Measurements from ENCODE around the gene NFATC2IP.
"Not testable (repeated sequence)": the region's sequence is repeated elsewhere in the genome, so short reads cannot be mapped to it uniquely, and the experiment has no call there.

The NFATC2IP gene

GRCh38 chr16:28917095-28917494 lies 33.6 kb upstream of the NFATC2IP start:
- peaks cover 5% of the 10 kb centered on the region for H3K4me1 Mint-ChIP-seq (ENCODE audit: low read depth)
- H3K4me3 Mint-ChIP-seq = no peak overlapping the region
- H3K27ac Mint-ChIP-seq = no peak overlapping the region
- intact Hi-C loops (cut with micrococcal nuclease) = no loop called here
- no peaks in the 10 kb centered on the region for H3K9me3 Mint-ChIP-seq
- peaks cover 91% of the 10 kb centered on the region for H3K36me3 Mint-ChIP-seq (ENCODE audit: low read depth)
- H3K27me3 Mint-ChIP-seq = no peaks in the 10 kb centered on the region

GRCh38 chr16:28918698-28919097 lies 32.0 kb upstream of the NFATC2IP start:
- peaks cover 77% of the 10 kb centered on the region for H3K36me3 Mint-ChIP-seq (ENCODE audit: low read depth)
- no peak overlapping the region for H3K27ac Mint-ChIP-seq
- peaks cover 15% of the 10 kb centered on the region for H3K4me1 Mint-ChIP-seq (ENCODE audit: low read depth)
- no peaks in the 10 kb centered on the region for H3K9me3 Mint-ChIP-seq
- no peaks in the 10 kb centered on the region for H3K27me3 Mint-ChIP-seq
- intact Hi-C loops (cut with micrococcal nuclease) = no loop called here
- no peak overlapping the region for H3K4me3 Mint-ChIP-seq

GRCh38 chr16:28923231-28923587 lies 27.5 kb upstream of the NFATC2IP start:
- intact Hi-C loops (cut with micrococcal nuclease) = loop anchor here (10.0 kb wide), 1 partner anchor 58 kb away; the partner anchor contains the start of gene SH2B1
- peak overlapping the region; percentile 96 for H3K27ac Mint-ChIP-seq
- no peaks in the 10 kb centered on the region for H3K9me3 Mint-ChIP-seq
- H3K27me3 Mint-ChIP-seq = no peaks in the 10 kb centered on the region
- H3K4me1 Mint-ChIP-seq (ENCODE audit: low read depth) = peaks cover 34% of the 10 kb centered on the region
- H3K36me3 Mint-ChIP-seq (ENCODE audit: low read depth) = peaks cover 51% of the 10 kb centered on the region
- peak overlapping the region; percentile 61 for H3K4me3 Mint-ChIP-seq

- Mint-ChIP-seq H3K4me1 (ENCODE audit: low read depth) (peaks cover 34% of the 10 kb centered on the region), H3K27me3 (no peaks in the 10 kb centered on the region), H3K4me3 (peak overlapping the region; percentile 89), H3K9me3 (no peaks in the 10 kb centered on the region), H3K27ac (peak overlapping the region; percentile 96), H3K36me3 (ENCODE audit: low read depth) (peaks cover 44% of the 10 kb centered on the region)
- intact Hi-C loops (cut with micrococcal nuclease) = loop anchor here (1.0 to 10.0 kb wide), 2 partner anchors 26 to 59 kb away; partner anchors contain the start of genes NFATC2IP and SH2B1
These were observed 26.9 kb upstream of the NFATC2IP start for GRCh38 chr16:28923652-28924398.

- peak overlapping the region; percentile 96 for H3K27ac Mint-ChIP-seq
- H3K9me3 Mint-ChIP-seq = no peaks in the 10 kb centered on the region
- no peaks in the 10 kb centered on the region for H3K27me3 Mint-ChIP-seq
- peaks cover 34% of the 10 kb centered on the region for H3K4me1 Mint-ChIP-seq (ENCODE audit: low read depth)
- H3K4me3 Mint-ChIP-seq = peak overlapping the region; percentile 89
- intact Hi-C loops (cut with micrococcal nuclease) = loop anchor here (1.0 to 10.0 kb wide), 2 partner anchors 26 to 60 kb away; partner anchors contain the start of genes NFATC2IP and SH2B1
- peaks cover 39% of the 10 kb centered on the region for H3K36me3 Mint-ChIP-seq (ENCODE audit: low read depth)
These were observed 26.4 kb upstream of the NFATC2IP start for GRCh38 chr16:28924399-28924761.

- H3K4me1 Mint-ChIP-seq (ENCODE audit: low read depth) = peaks cover 34% of the 10 kb centered on the region
- peaks cover 34% of the 10 kb centered on the region for H3K36me3 Mint-ChIP-seq (ENCODE audit: low read depth)
These were observed 25.9 kb upstream of the NFATC2IP start, which contains the start of gene RABEP2 for GRCh38 chr16:28924762-28925385. Gene RABEP2 (minus strand): TSS chr16:28925238. CDS start chr16:28925163, 75 bp downstream.

GRCh38 chr16:28925386-28926228 lies 25.1 kb upstream of the NFATC2IP start:
- Mint-ChIP-seq H3K36me3 (ENCODE audit: low read depth) (peaks cover 31% of the 10 kb centered on the region), H3K4me3 (peak overlapping the region; percentile 89), H3K27me3 (no peaks in the 10 kb centered on the region), H3K4me1 (ENCODE audit: low read depth) (peaks cover 39% of the 10 kb centered on the region), H3K9me3 (no peaks in the 10 kb centered on the region), H3K27ac (peak overlapping the region; percentile 96)
- intact Hi-C loops (cut with micrococcal nuclease) = loop anchor here (10.0 kb wide), 1 partner anchor 61 kb away; the partner anchor contains the start of gene SH2B1

More at GRCh38 chr16:28924762-28925385, 25.9 kb upstream of the NFATC2IP start, which contains the start of gene RABEP2:
- H3K4me3 Mint-ChIP-seq = peak within 1 kb of the TSS; percentile 89
- intact Hi-C loops (cut with micrococcal nuclease) = loop anchor here (1.0 to 10.0 kb wide), 2 partner anchors 25 to 60 kb away; partner anchors contain the start of genes NFATC2IP and SH2B1
- H3K27me3 Mint-ChIP-seq = no peaks in the 10 kb centered on the region
- no peaks in the 10 kb centered on the region for H3K9me3 Mint-ChIP-seq
- H3K27ac Mint-ChIP-seq = peak within 1 kb of the TSS; percentile 96

- Mint-ChIP-seq H3K4me1 (ENCODE audit: low read depth) (peaks cover 40% of the 10 kb centered on the region), H3K4me3 (peak overlapping the region; percentile 89), H3K27ac (peak overlapping the region; percentile 96), H3K36me3 (ENCODE audit: low read depth) (peaks cover 24% of the 10 kb centered on the region)
- not testable (repeated sequence) for H3K27me3 Mint-ChIP-seq, H3K9me3 Mint-ChIP-seq
- intact Hi-C loops (cut with micrococcal nuclease) = loop anchor here (10.0 kb wide), 1 partner anchor 61 kb away; the partner anchor contains the start of gene SH2B1
These were observed 24.5 kb upstream of the NFATC2IP start for GRCh38 chr16:28926284-28926683.

- intact Hi-C loops (cut with micrococcal nuclease) = loop anchor here (10.0 kb wide), 1 partner anchor 63 kb away; the partner anchor contains the start of gene SH2B1
- no peak overlapping the region for H3K27ac Mint-ChIP-seq
- H3K27me3 Mint-ChIP-seq = no peaks in the 10 kb centered on the region
- peaks cover 37% of the 10 kb centered on the region for H3K4me1 Mint-ChIP-seq (ENCODE audit: low read depth)
- peaks cover 13% of the 10 kb centered on the region for H3K36me3 Mint-ChIP-seq (ENCODE audit: low read depth)
- no peak overlapping the region for H3K4me3 Mint-ChIP-seq
- no peaks in the 10 kb centered on the region for H3K9me3 Mint-ChIP-seq
These were observed 22.9 kb upstream of the NFATC2IP start for GRCh38 chr16:28927815-28928214.

- Mint-ChIP-seq H3K27me3 (no peaks in the 10 kb centered on the region), H3K27ac (peak overlapping the region; percentile 71), H3K4me3 (no peak overlapping the region), H3K36me3 (ENCODE audit: low read depth) (peaks cover 9% of the 10 kb centered on the region), H3K4me1 (ENCODE audit: low read depth) (peaks cover 21% of the 10 kb centered on the region), H3K9me3 (no peaks in the 10 kb centered on the region)
- intact Hi-C loops (cut with micrococcal nuclease) = no loop called here
These were observed 20.5 kb upstream of the NFATC2IP start for GRCh38 chr16:28930203-28930602.

GRCh38 chr16:28930652-28931051 lies 20.1 kb upstream of the NFATC2IP start:
- intact Hi-C loops (cut with micrococcal nuclease) = no loop called here
- Mint-ChIP-seq H3K27me3 (no peaks in the 10 kb centered on the region), H3K27ac (peak overlapping the region; percentile 71), H3K4me3 (no peak overlapping the region), H3K36me3 (ENCODE audit: low read depth) (peaks cover 5% of the 10 kb centered on the region), H3K9me3 (no peaks in the 10 kb centered on the region), H3K4me1 (ENCODE audit: low read depth) (peaks cover 24% of the 10 kb centered on the region)

- H3K4me3 Mint-ChIP-seq = no peak within 1 kb of the TSS
- H3K27ac Mint-ChIP-seq = peak within 1 kb of the TSS; percentile 71
- intact Hi-C loops (cut with micrococcal nuclease) = no loop called here
- no peaks in the 10 kb centered on the region for H3K27me3 Mint-ChIP-seq
- no peaks in the 10 kb centered on the region for H3K36me3 Mint-ChIP-seq (ENCODE audit: low read depth)
- H3K9me3 Mint-ChIP-seq = no peaks in the 10 kb centered on the region
- H3K4me1 Mint-ChIP-seq (ENCODE audit: low read depth) = peaks cover 31% of the 10 kb centered on the region
These were observed 18.9 kb upstream of the NFATC2IP start, which contains the start of gene CD19 for GRCh38 chr16:28931801-28932225. Gene CD19 (plus strand): TSS chr16:28931971. CDS start chr16:28932001, 30 bp downstream.

- peak overlapping the region; percentile 0 for H3K27ac Mint-ChIP-seq
- no peaks in the 10 kb centered on the region for H3K36me3 Mint-ChIP-seq (ENCODE audit: low read depth)
- peaks cover 33% of the 10 kb centered on the region for H3K4me1 Mint-ChIP-seq (ENCODE audit: low read depth)
- H3K9me3 Mint-ChIP-seq = no peaks in the 10 kb centered on the region
- intact Hi-C loops (cut with micrococcal nuclease) = no loop called here
- H3K4me3 Mint-ChIP-seq = no peak overlapping the region
- H3K27me3 Mint-ChIP-seq = no peaks in the 10 kb centered on the region
These were observed 18.2 kb upstream of the NFATC2IP start for GRCh38 chr16:28932339-28933141.
